Liver (tissue), 3 donors: ENCODE results near the gene JMJD6.

Experiments used
- FOXA1 ChIP-seq: IDR thresholded peaks from 2 replicates; pipeline ENCODE4 v1.6.1; 2016; ENCODE audit warnings: antibody characterized with exemption
- NR2F2 ChIP-seq: IDR thresholded peaks from 2 replicates; pipeline ENCODE4 v1.6.1; 2016; ENCODE audit warnings: antibody characterized with exemption
- RAD21 ChIP-seq, 2 donors: IDR thresholded peaks; 2 replicates each; pipeline ENCODE4 v1.6.1; 2016; ENCODE audit warnings: antibody characterized with exemption in 2 of 2, mild to moderate bottlenecking in 2 of 2
- TAF1 ChIP-seq: conservative IDR thresholded peaks from 2 replicates; pipeline ENCODE4 v1.6.1; 2016; ENCODE audit warnings: antibody characterized with exemption, mild to moderate bottlenecking
- TF ChIP-seq, protein P1 (sequence below): fragments of 150-350 bp; IDR thresholded peaks from 2 replicates; pipeline ENCODE4 v1.5.1; 2017; ENCODE audit warnings: improper control_type of control experiment, low read depth, low read length; ENCODE audit not compliant: missing input control
- TF ChIP-seq, protein P2 (sequence below): IDR thresholded peaks from 2 replicates; pipeline ENCODE4 v1.6.1; 2016; ENCODE audit warnings: antibody characterized with exemption
- donor health status: healthy.
- donor health status: healthy.

GRCh38 chr17:76709077-76709950 is 17.1 kb downstream of the JMJD6 start:
- TF ChIP-seq, protein P1, sequence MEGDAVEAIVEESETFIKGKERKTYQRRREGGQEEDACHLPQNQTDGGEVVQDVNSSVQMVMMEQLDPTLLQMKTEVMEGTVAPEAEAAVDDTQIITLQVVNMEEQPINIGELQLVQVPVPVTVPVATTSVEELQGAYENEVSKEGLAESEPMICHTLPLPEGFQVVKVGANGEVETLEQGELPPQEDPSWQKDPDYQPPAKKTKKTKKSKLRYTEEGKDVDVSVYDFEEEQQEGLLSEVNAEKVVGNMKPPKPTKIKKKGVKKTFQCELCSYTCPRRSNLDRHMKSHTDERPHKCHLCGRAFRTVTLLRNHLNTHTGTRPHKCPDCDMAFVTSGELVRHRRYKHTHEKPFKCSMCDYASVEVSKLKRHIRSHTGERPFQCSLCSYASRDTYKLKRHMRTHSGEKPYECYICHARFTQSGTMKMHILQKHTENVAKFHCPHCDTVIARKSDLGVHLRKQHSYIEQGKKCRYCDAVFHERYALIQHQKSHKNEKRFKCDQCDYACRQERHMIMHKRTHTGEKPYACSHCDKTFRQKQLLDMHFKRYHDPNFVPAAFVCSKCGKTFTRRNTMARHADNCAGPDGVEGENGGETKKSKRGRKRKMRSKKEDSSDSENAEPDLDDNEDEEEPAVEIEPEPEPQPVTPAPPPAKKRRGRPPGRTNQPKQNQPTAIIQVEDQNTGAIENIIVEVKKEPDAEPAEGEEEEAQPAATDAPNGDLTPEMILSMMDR, result no peak
- no peak for TF ChIP-seq NR2F2
- no peak for TF ChIP-seq FOXA1
- TF ChIP-seq RAD21 (IDR thresholded peaks at IDR 0.05), result no peak
- TF ChIP-seq TAF1, result no peak
- TF ChIP-seq, protein P2, sequence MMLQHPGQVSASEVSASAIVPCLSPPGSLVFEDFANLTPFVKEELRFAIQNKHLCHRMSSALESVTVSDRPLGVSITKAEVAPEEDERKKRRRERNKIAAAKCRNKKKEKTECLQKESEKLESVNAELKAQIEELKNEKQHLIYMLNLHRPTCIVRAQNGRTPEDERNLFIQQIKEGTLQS, result no peak
